NB4 (cell line): ENCODE measurements around the gene SLC41A3.

ENCODE experiments used
- CTCF ChIP-seq: IDR thresholded peaks from one replicate; pipeline ENCODE4 v1.5.1; 2012; ENCODE audit warnings: low read depth, low read length
- POLR2A ChIP-seq: IDR thresholded peaks from 2 replicates; pipeline ENCODE4 v1.6.1; 2011; ENCODE audit warnings: mild to moderate bottlenecking; ENCODE audit not compliant: insufficient read length; ENCODE audit errors: extremely low read depth
- TF ChIP-seq, protein P1 (sequence below): IDR thresholded peaks from 2 replicates; pipeline ENCODE4 v1.6.1; 2011; ENCODE audit warnings: low read depth, low read length

GRCh38 chr3:126070146-126070545 is 13.8 kb downstream of the SLC41A3 start:
- TF ChIP-seq CTCF, result no peak
- TF ChIP-seq POLR2A, result no peak
- TF ChIP-seq, protein P1, sequence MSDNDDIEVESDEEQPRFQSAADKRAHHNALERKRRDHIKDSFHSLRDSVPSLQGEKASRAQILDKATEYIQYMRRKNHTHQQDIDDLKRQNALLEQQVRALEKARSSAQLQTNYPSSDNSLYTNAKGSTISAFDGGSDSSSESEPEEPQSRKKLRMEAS, result no peak
